Heart left ventricle (tissue), 16 donors: ENCODE results near the gene REXO5. TPM values are rescaled to one million over a fixed set of nuclear protein-coding genes. Genes with fewer than 3 reads are reported as not detected.
A peak's percentile ranks its signal among the peaks of the same experiment; 100 is the strongest.

Experiments
- ATAC-seq, 4 donors: fragments of 200-7000 bp; cut with Tn5 transposase; one replicate each; pipeline ENCODE4 v1.9.1; 2020 to 2022; ENCODE audit warnings: moderate library complexity in 4 of 4, mild to moderate bottlenecking in 3 of 4, moderate number of reproducible peaks in 1 of 4
- DNase-seq, 5 donors: peaks; one replicate each; pipeline ENCODE4 v3.0.0-alpha.2; 2020
- H3K27ac ChIP-seq, 12 donors: fragments of 200-600 bp; sonication (generic) in 4 of 12; one replicate each; pipeline versions ENCODE4 v1.5.0 to v1.8.0; 2016 to 2022; ENCODE audit warnings: mild to moderate bottlenecking in 2 of 12
- H3K27me3 ChIP-seq, 9 donors: fragments of 200-600 bp; sonication (generic) in 2 of 9; one replicate each; pipeline versions ENCODE4 v1.5.1 to v1.8.0; 2016 to 2022; ENCODE audit warnings: mild to moderate bottlenecking in 3 of 9
- H3K36me3 ChIP-seq, 9 donors: fragments of 200-600 bp; sonication (generic) in 2 of 9; one replicate each; pipeline versions ENCODE4 v1.5.0 to v1.8.0; 2018 to 2022; ENCODE audit warnings: mild to moderate bottlenecking in 2 of 9
- H3K4me1 ChIP-seq, 12 donors: fragments of 200-600 bp; sonication (generic) in 4 of 12; one replicate each; pipeline versions ENCODE4 v1.5.0 to v1.8.0; 2016 to 2022; ENCODE audit warnings: mild to moderate bottlenecking in 3 of 12
- H3K4me3 ChIP-seq, 12 donors: fragments of 200-600 bp; sonication (generic) in 4 of 12; one replicate each; pipeline versions ENCODE4 v1.5.0 to v1.8.0; 2017 to 2022; ENCODE audit warnings: mild to moderate bottlenecking in 9 of 12, moderate library complexity in 4 of 12
- H3K9me3 ChIP-seq, 12 donors: fragments of 200-600 bp; sonication (generic) in 4 of 12; one replicate each; pipeline versions ENCODE4 v1.5.0 to v1.8.0; 2016 to 2022; ENCODE audit warnings: mild to moderate bottlenecking in 1 of 12
- CTCF ChIP-seq, 12 donors: fragments of 200-600 bp; sonication (generic) in 4 of 12; IDR thresholded peaks; one replicate each; pipeline versions ENCODE4 v1.5.0 to v1.8.0; 2018 to 2022; ENCODE audit warnings: antibody characterized with exemption in 12 of 12, mild to moderate bottlenecking in 5 of 12
- POLR2A ChIP-seq, 2 donors: fragments of 450-650 bp; IDR thresholded peaks; one replicate each; pipeline ENCODE4 v1.6.1; 2017; ENCODE audit warnings: antibody characterized with exemption in 2 of 2, mild to moderate bottlenecking in 2 of 2, moderate library complexity in 2 of 2
- WGBS, 4 donors: extraction: QIAGEN DNeasy Blood & Tissue Kit in 2 of 4; methylation state at CpG; one replicate each; pipeline versions ENCODE4 v1.1.5 to v1.1.7; 2013 to 2018; 5-methylcytosine and 5-hydroxymethylcytosine counted together
- intact Hi-C, 10 donors: fragments of 100-400 bp; cut with DNase I; formaldehyde crosslinking; loops; one replicate each; pipeline versions ENCODE4 v1.11.1 to v1.14.2; 2022
- polyA plus RNA-seq, 2 donors: library from polyadenylated mRNA; stranded (reverse); fragments of 200-250 nt; gene quantifications; one replicate each; pipeline ENCODE4 v1.2.3, GENCODE V29; 2013
- total RNA-seq, 9 donors: library from RNA; depleted of rRNA in 2 of 9; stranded (reverse); fragments of >200 nt in 2 of 9; fragmentation: NEBNext Ultra II Directional in 3 of 9; extraction: Animal tissue kit (Norgen Biotek cat#: 25700) in 3 of 9; gene quantifications; one replicate each; pipeline versions ENCODE4 v1.1.0 to v1.2.4, GENCODE V29; 2016 to 2023
- donor health status: ischemic (EF 13 %, LVEDD 7.1; RV severe dilation, severe dysfunction).
- donor health status: healthy with polysubstance abuse.
- donor health status: DM: no; HTN: yes; CAD: no.
- donor health status: DM: no; HTN: no; CAD: no.
- donor health status: ischemic (EF 25% LVEDD 6.9; RV normal size, moderate dysfunction).
- donor health status: ischemic (EF 25% LVEDD 5.7; RV mildly dilated, moderate dysfunction).
- donor health status: healthy.
- donor health status: DM: yes; HTN: yes; CAD: no.
- donor health status: ischemic (EF 35%, LVEDD 5.7; RV mildly dilated, moderate dysfunction).
- donor health status: nonischemic (EF 11% LVEDD 7.7; RV severe dilation, severe dysfunction).
- donor health status: DM: yes; HTN: yes; CAD: no.
- donor health status: PGD.
- donor health status: ischemic (EF 29% LVEDD 5.4; RV normal size, mild dysfunction).
- donor health status: nonischemic (EF 23%, LVEDD 6.1; RV moderate dilation, normal function).

The REXO5 gene
- total and polyA plus RNA-seq, 11 donors = 1.6 to 7.5 (median 3.5) TPM

DNA sequence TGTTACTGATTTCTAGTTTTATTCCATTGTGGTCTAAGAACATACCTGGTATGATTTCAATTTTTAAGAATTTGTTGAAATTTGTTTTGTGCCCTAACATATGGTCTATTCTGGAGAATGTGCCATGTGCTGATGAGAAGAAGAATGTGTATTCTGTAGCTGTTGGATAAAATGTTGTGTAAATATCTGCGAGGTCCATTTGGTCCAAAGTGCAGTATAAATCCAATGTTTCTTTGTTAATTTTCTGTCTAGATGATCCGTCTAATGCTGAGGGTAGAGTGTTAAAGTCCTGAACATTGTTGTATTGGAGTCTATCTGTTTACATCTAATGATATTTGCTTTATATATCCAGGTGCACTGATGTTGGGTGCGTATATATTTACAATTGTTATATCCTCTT is 32.6 kb upstream of the REXO5 start:
- 91 to 95% (median 92%) methylated on average over 3 of the region's 3 CpGs for WGBS, 4 donors
- no peak for DNase-seq
- no peak overlapping the region for H3K4me3 ChIP-seq
- H3K9me3 ChIP-seq = peaks cover 0 to 5% (median 0%) of the 10 kb centered on the region in 12 donors
- peaks cover 0 to 8% (median 0%) of the 10 kb centered on the region in 9 donors for H3K36me3 ChIP-seq
- no peaks in the 10 kb centered on the region for H3K27me3 ChIP-seq
- intact Hi-C loops = no loop called here
- TF ChIP-seq POLR2A (IDR thresholded peaks at IDR 0.05) (no peak), CTCF (IDR thresholded peaks at IDR 0.05) (no peak)
- no peak for ATAC-seq
- H3K4me1 ChIP-seq = no peaks in the 10 kb centered on the region
- H3K27ac ChIP-seq = no peak overlapping the region

GRCh38 chr16:20774703-20775362 is 31.5 kb upstream of the REXO5 start:
- Histone ChIP-seq H3K9me3 (peaks cover 0 to 5% (median 0%) of the 10 kb centered on the region in 12 donors), H3K4me1 (no peaks in the 10 kb centered on the region), H3K36me3 (peaks cover 0 to 11% (median 0%) of the 10 kb centered on the region in 9 donors), H3K4me3 (no peak overlapping the region), H3K27ac (no peak overlapping the region), H3K27me3 (no peaks in the 10 kb centered on the region)
- intact Hi-C loops = no loop called here
- DNase-seq = peak; percentile 25 to 66 (median 41)
- TF ChIP-seq CTCF (IDR thresholded peaks at IDR 0.05) = peak; percentile 33 to 58 (median 48)
- no peak for TF ChIP-seq POLR2A (IDR thresholded peaks at IDR 0.05)
- ATAC-seq = peak in 3 of 4 donors; percentile 81 to 88 (median 86)
- WGBS, 4 donors = 55 to 68% (median 61%) methylated on average over 7 of the region's 7 CpGs

- Histone ChIP-seq H3K36me3 (peaks cover 0 to 21% (median 4%) of the 10 kb centered on the region in 9 donors), H3K27me3 (no peaks in the 10 kb centered on the region), H3K27ac (no peak overlapping the region), H3K4me3 (no peak overlapping the region), H3K9me3 (peaks cover 0 to 4% (median 0%) of the 10 kb centered on the region in 12 donors), H3K4me1 (no peaks in the 10 kb centered on the region)
- WGBS, 4 donors = 79 to 89% (median 83%) methylated on average over 1 of the region's 1 CpG
- intact Hi-C loops = no loop called here
- TF ChIP-seq POLR2A (IDR thresholded peaks at IDR 0.05) (no peak), CTCF (IDR thresholded peaks at IDR 0.05) (no peak)
- ATAC-seq (no peak), DNase-seq (no peak)
Observed at GRCh38 chr16:20781697-20782096, 24.6 kb upstream of the REXO5 start.

DNA sequence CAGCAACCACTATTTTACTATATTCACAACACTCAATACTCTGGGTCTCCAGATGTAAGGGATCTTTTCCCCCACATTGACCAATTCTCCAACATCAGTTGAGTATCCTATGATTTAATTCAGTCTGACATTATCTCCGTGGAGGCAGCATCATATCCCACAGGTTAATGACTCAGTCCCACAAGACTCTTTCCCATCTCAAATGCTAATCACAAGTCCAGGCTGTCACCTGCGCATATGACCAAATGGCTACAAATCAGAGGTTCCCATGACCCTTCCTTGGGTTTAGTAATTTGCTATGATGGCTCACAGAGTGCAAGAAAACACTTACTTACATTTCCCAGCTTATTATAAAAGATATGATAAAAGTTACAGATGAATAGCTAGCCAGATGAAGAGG is 23.9 kb upstream of the REXO5 start:
- H3K4me1 ChIP-seq = no peaks in the 10 kb centered on the region
- ATAC-seq = no peak
- H3K27ac ChIP-seq = no peak overlapping the region
- 87 to 92% (median 91%) methylated on average over 2 of the region's 2 CpGs for WGBS, 4 donors
- no peak overlapping the region for H3K4me3 ChIP-seq
- no peak for DNase-seq
- peaks cover 0 to 4% (median 0%) of the 10 kb centered on the region in 12 donors for H3K9me3 ChIP-seq
- TF ChIP-seq POLR2A (IDR thresholded peaks at IDR 0.05) (no peak), CTCF (IDR thresholded peaks at IDR 0.05) (no peak)
- H3K27me3 ChIP-seq = no peaks in the 10 kb centered on the region
- peaks cover 0 to 21% (median 4%) of the 10 kb centered on the region in 9 donors for H3K36me3 ChIP-seq
- intact Hi-C loops = no loop called here
